Stimulated activated CD8-positive, alpha-beta memory T cell treated with anti-CD3 and anti-CD28 coated beads, Interleukin-4, amount 100 ng/mL, for 24 hours (primary cell): ENCODE results near the gene UXS1.

Experiments
- DNase-seq: peaks from one replicate; pipeline ENCODE4 v3.0.0-alpha.2; 2020; ENCODE audit warnings: low read depth

UXS1 gene

DNA sequence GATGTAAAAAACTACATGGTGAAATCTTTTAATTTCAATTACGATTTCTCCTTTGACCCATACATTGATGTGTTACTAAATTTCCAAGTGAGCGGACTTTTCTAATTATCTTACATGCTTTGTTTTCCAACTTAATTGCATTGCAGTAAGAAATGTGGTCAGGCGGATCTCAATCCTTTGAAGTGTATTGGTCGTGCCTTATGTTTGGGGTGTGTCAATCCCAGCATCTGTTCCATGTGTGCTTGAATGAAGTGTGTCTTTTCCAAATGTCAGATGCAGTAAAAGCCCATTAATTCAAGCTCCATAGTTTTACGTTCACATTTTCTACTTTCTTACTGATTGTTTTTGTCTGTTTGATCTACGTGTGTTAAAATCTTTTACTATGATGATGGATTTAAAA lies 113.1 kb downstream of the UXS1 start:
- no peak for DNase-seq

GRCh38 chr2:106078096-106078495 lies 116.0 kb downstream of the UXS1 start:
- no peak for DNase-seq

- DNase-seq = no peak
Observed at GRCh38 chr2:106076941-106077340, 117.2 kb downstream of the UXS1 start.

- no peak for DNase-seq
Observed at GRCh38 chr2:106075048-106075447, 119.1 kb downstream of the UXS1 start.

- DNase-seq = no peak
Observed at GRCh38 chr2:106073678-106074406, 120.3 kb downstream of the UXS1 start.

GRCh38 chr2:106070181-106070580 lies 123.9 kb downstream of the UXS1 start:
- DNase-seq = no peak

DNA sequence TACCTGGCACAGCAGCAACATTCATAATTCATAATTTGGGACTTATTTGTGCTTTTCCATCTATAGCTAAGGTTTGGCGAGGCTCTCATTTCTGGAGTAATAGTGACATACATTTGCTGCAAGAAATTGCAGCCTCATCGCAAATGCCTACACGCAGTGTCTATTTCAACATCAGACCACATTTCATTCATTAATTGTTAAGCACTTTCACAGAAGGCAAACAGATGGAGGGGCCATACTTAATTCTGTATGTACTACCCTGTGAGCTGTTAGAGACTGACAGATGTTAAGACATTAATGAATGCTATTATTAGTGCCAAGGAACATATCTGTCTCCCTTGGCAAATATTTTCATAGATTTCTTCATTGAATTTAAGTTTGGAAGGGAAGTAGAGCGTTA lies 125.7 kb downstream of the UXS1 start:
- DNase-seq = no peak

DNA sequence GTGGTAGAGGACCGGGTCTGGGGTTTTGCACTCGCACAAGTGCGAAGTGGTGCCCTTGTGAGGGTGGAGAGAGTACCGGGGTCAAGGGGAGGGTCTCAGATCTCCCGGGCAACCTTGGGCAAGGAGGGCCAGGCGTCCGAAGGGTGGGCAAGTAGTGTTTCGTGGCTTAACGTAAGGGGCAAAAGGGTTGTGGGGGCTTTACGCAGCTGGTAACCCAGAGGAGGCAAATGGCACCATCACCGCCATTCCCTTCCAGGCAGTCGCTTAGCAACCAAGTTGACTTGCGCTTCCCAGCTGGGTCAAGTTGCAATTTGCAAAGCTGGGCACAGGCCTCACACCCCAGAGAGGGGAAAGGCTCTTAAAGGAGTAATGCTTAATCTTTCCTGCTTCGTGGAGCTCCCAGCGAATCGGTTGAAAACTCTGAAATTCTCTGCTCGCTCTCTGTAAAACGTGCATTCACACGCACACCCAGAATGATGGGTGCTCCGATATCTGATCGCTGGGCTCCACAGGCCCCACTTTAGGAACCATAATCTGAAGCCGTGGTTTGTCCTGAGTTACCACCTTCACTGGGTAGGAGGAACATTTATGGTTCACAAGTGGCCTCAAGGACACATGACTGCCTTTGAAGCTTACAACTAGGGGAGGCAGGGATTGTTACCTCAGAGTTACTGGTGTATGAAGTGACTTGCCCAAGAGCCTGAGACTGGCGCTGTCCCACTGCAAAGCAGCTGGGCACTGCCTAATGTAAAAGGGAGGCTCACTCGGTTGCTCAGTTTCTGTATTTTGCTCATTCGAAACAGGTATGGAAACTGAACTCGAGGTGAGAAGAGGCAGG lies 127.9 kb downstream of the UXS1 start:
- DNase-seq = no peak

DNA sequence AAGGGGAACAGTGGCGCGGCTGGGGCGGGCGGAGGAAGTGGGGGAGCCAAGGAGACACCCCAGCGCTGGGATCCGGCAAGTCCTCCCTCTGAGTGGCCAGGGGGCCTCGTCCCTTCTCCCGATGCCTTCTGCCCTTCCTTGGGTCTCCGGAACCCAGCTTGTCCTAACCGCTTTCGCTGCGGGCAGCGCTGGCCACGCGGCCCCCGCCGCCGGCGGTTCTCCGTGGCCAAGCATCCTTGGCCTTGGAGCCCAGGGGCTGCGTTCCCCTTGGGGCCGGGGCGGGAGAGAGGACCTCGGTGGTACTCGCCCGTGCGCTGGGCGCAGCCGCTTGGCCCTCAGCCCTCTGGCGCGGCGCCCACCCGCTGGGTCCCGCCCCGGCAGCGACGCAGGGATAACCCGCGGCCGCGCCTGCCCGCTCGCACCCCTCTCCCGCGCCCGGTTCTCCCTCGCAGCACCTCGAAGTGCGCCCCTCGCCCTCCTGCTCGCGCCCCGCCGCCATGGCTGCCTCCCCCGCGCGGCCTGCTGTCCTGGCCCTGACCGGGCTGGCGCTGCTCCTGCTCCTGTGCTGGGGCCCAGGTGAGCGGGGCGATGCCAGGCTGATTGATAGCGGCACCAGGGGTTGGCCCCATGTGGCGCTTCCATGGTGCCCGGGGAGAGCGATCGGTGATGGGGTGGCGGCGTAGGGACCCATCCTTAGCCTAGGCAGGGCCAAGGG lies 128.7 kb downstream of the UXS1 start:
- no peak for DNase-seq

- DNase-seq = no peak
Observed at GRCh38 chr2:106063181-106063580, 130.9 kb downstream of the UXS1 start.

- DNase-seq = no peak
Observed at GRCh38 chr2:106062627-106063026, 131.5 kb downstream of the UXS1 start.

- no peak for DNase-seq
Observed at GRCh38 chr2:106061611-106062349, 132.3 kb downstream of the UXS1 start.

- DNase-seq = no peak
Observed at GRCh38 chr2:106059416-106060065, 134.6 kb downstream of the UXS1 start.

- DNase-seq = no peak
Observed at GRCh38 chr2:106058469-106059137, 135.5 kb downstream of the UXS1 start.

GRCh38 chr2:106057206-106057605 lies 136.9 kb downstream of the UXS1 start:
- DNase-seq = no peak

GRCh38 chr2:106054880-106055655 lies 139.0 kb downstream of the UXS1 start:
- no peak for DNase-seq

GRCh38 chr2:106054321-106054720 lies 139.8 kb downstream of the UXS1 start:
- no peak for DNase-seq

GRCh38 chr2:106053581-106053980 lies 140.5 kb downstream of the UXS1 start:
- no peak for DNase-seq

DNA sequence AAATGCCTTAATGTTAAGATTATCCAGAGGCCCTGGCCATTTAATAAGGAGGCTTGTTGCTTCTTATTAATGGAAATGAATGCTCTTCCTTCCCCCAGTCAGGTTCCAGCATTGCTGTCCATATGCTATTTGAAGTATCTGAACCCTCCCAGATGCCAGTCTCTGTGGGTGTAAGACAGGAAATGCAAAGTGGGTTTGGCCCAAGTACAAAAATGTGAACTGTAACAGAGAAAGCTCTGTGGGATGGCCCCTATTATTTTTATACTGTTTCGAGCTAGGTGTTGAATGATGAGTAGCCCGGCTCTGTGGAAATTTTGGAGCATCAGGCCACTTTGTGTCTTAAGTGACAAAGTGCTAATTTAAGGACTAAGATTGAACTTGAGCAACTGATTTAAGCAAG lies 141.0 kb downstream of the UXS1 start:
- no peak for DNase-seq

DNA sequence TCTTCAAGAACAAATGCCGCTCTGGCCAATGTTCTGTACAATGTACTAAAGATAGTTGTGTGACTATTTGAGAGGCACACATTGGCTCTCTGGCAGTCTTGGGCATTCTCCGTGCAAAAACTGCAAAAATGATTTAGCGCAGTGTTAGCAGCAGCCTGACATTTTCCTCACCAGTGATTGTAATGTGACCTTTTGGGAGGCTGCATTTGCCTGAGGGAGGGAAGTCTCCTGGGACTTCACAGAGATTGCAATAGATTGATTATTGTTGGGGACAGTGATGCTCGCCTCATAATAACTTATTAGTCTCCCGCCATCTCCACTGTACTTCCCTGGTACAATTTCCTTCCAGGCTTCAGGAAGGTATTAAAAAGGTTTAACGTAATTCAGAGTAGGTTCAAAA lies 149.2 kb downstream of the UXS1 start:
- no peak for DNase-seq
